LNCaP clone FGC (cell line): ENCODE results near the gene AOPEP.

ENCODE experiments used
- DNase-seq: peaks from one replicate; pipeline ENCODE4 v3.0.0-alpha.2; 2011; ENCODE audit warnings: low read depth
- H3K4me3 ChIP-seq: 2 replicates; pipeline ENCODE4 v1.5.1; 2011; ENCODE audit warnings: mild to moderate bottlenecking, low read depth, low read length, control low read depth
- CTCF ChIP-seq: IDR thresholded peaks from 2 replicates; pipeline ENCODE4 v1.5.1; 2012; ENCODE audit warnings: mild to moderate bottlenecking; ENCODE audit not compliant: control insufficient read depth, insufficient read depth; ENCODE audit errors: extremely low read depth

The AOPEP gene

GRCh38 chr9:95104581-95104960, 378.1 kb downstream of the AOPEP start:
- no peak for DNase-seq
- no peak overlapping the region for H3K4me3 ChIP-seq
- no peak for TF ChIP-seq CTCF

DNA sequence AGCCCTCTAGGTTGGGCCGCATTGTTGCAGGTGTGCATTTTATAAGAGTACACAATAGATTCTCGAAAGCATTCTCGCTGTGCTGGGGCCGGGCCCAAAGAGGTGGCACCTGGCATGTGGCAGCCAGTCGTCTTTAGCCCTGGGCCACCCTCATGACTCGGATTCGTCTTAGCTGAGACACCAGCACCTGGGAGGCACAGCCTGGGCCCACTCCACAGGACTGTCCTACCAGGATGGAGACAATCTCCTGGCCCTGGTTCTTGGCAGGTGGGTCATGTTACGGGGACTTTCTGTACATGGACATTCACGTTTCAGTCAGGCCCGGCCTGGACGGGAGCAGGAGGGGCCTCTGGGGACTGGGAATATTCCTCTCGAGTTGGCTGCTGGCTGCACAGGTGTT, 378.5 kb downstream of the AOPEP start:
- no peak overlapping the region for H3K4me3 ChIP-seq
- TF ChIP-seq CTCF: no peak
- DNase-seq: no peak

GRCh38 chr9:95105519-95106287, 379.2 kb downstream of the AOPEP start:
- TF ChIP-seq CTCF: no peak
- DNase-seq: no peak
- no peak overlapping the region for H3K4me3 ChIP-seq

- H3K4me3 ChIP-seq: no peak overlapping the region
- DNase-seq: no peak
- no peak for TF ChIP-seq CTCF
These were observed 380.7 kb downstream of the AOPEP start for GRCh38 chr9:95107001-95107749.

DNA sequence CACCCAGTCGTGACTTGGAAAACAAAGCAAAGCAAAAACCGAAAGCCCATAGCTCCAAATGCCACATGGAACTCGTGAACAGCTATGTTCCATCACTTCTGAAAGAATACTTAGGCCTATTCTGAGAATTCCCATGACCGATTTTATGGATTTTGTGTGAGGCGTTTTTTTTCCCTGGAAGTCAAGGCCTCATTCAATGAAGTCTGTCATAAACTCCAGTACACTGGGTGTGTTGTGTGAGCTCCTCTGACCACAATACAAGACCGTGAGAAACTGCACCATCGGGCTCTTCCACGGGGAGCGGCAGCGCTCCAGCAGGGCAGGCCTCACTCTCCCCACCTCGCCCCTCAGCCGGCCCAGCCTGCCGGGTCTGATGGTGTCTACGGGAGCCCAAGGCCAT, 381.5 kb downstream of the AOPEP start:
- H3K4me3 ChIP-seq: no peak overlapping the region
- no peak for DNase-seq
- no peak for TF ChIP-seq CTCF

- DNase-seq: no peak
- no peak overlapping the region for H3K4me3 ChIP-seq
- no peak for TF ChIP-seq CTCF
These were observed 382.3 kb downstream of the AOPEP start for GRCh38 chr9:95108777-95109176.
